ENCODE results near the gene TMEM238L.

Gene TMEM238L

GRCh38 chr17:10803350-10803749 is 549 bp downstream of the TMEM238L start:
- DNase-seq, result no peak

- no peak for DNase-seq
Observed at GRCh38 chr17:10802496-10803284, 1.2 kb downstream of the TMEM238L start.

GRCh38 chr17:10799407-10799806 is 4.5 kb downstream of the TMEM238L start:
- no peak for DNase-seq

- no peak for DNase-seq
Observed at GRCh38 chr17:10798910-10799309, 5.0 kb downstream of the TMEM238L start.

- no peak for DNase-seq
Observed at GRCh38 chr17:10798332-10798749, 5.6 kb downstream of the TMEM238L start.

- DNase-seq, result no peak
Observed at GRCh38 chr17:10797476-10798328, 6.2 kb downstream of the TMEM238L start.

GRCh38 chr17:10793816-10794215 is 10.1 kb downstream of the TMEM238L start:
- DNase-seq, result no peak

GRCh38 chr17:10793256-10793655 is 10.6 kb downstream of the TMEM238L start:
- no peak for DNase-seq

- peak in 1 of 5 experiments; percentile 30 for DNase-seq
Observed at GRCh38 chr17:10792151-10792550, 11.7 kb downstream of the TMEM238L start.

GRCh38 chr17:10790491-10791401 is 13.2 kb downstream of the TMEM238L start:
- DNase-seq, result no peak

- no peak for DNase-seq
Observed at GRCh38 chr17:10789694-10790271, 14.1 kb downstream of the TMEM238L start.

GRCh38 chr17:10787306-10788045 is 16.4 kb downstream of the TMEM238L start:
- DNase-seq, result no peak

GRCh38 chr17:10785295-10785694 is 18.6 kb downstream of the TMEM238L start:
- DNase-seq, result no peak

GRCh38 chr17:10779609-10780008 is 24.3 kb downstream of the TMEM238L start:
- no peak for DNase-seq

- DNase-seq, result no peak
Observed at GRCh38 chr17:10777890-10778289, 26.0 kb downstream of the TMEM238L start.

- no peak for DNase-seq
Observed at GRCh38 chr17:10777131-10777807, 26.6 kb downstream of the TMEM238L start.

- no peak for DNase-seq
Observed at GRCh38 chr17:10776381-10776780, 27.5 kb downstream of the TMEM238L start.

GRCh38 chr17:10775740-10776356 is 28.1 kb downstream of the TMEM238L start:
- no peak for DNase-seq

- no peak for DNase-seq
Observed at GRCh38 chr17:10775058-10775457, 28.8 kb downstream of the TMEM238L start.

GRCh38 chr17:10773391-10773790 is 30.5 kb downstream of the TMEM238L start:
- DNase-seq, result no peak
